Activated CD4-positive, alpha-beta memory T cell treated with anti-CD3 and anti-CD28 coated beads for 36 hours (primary cell): ENCODE measurements around the gene ATRIP. TPM values are rescaled to one million over a fixed set of nuclear protein-coding genes. Genes with fewer than 3 reads are reported as not detected.

Source experiments
- CTCF ChIA-PET: fragments of 350-600 bp; sonication (Branson Sonifier 250); formaldehyde crosslinking; loops from one replicate; lab custom pipeline; 2021; ENCODE audit warnings: antibody characterized with exemption, inconsistent platforms; lab: Charles Lee
- POLR2A ChIA-PET: fragments of 350-600 bp; sonication (Branson Sonifier 250); formaldehyde crosslinking; loops from one replicate; lab custom pipeline; 2021; ENCODE audit warnings: antibody characterized with exemption; lab: Charles Lee
- DNase-seq: peaks from one replicate; pipeline ENCODE4 v3.0.0-alpha.2; 2020
- H3K27ac Mint-ChIP-seq: one replicate; pipeline ENCODE4 v1.8.0; 2021; ENCODE audit warnings: mixed read lengths
- H3K27me3 Mint-ChIP-seq: one replicate; pipeline ENCODE4 v1.8.0; 2021; ENCODE audit warnings: mixed read lengths
- H3K36me3 Mint-ChIP-seq: one replicate; pipeline ENCODE4 v1.8.0; 2021; ENCODE audit warnings: mixed read lengths
- H3K4me1 Mint-ChIP-seq: one replicate; pipeline ENCODE4 v1.8.0; 2021; ENCODE audit warnings: low read depth, mixed read lengths
- H3K4me3 Mint-ChIP-seq: one replicate; pipeline ENCODE4 v1.8.0; 2021; ENCODE audit warnings: mild to moderate bottlenecking, mixed read lengths
- H3K9me3 Mint-ChIP-seq: one replicate; pipeline ENCODE4 v1.8.0; 2021; ENCODE audit warnings: mixed read lengths
- intact Hi-C: fragments of 100-400 bp; cut with micrococcal nuclease; formaldehyde crosslinking; loops from one replicate; pipeline ENCODE4 v1.15.1; 2023
- total RNA-seq, 2 experiments: library from RNA; stranded (reverse); gene quantifications; one replicate each; pipeline ENCODE4 v1.2.3, GENCODE V29; 2021

ATRIP gene
- total RNA-seq, 2 experiments from 2014 or later, result 13.8 to 14.5 TPM

DNA sequence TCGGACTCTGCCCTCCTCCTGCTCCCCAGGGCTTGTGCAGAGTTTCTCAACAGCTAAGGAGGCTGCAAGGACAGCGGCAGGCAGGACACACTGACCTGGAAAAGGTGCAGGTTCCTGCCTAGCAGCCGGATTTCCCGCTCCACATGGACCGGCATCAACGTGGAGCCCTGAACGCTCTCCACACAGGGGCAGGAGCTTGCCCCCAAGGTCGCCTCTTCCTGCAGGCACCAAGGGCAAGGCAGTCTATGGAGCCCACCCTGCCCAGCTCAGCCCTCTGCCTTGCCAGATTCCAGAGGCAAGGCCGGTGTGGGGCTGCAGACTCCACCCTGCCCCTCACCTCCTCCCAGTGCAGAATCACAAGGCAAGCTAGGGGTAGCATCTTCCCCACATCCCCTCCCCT is 27.4 kb upstream of the ATRIP start:
- Mint-ChIP-seq H3K9me3 (no peaks in the 10 kb centered on the region), H3K4me3 (no peak overlapping the region), H3K36me3 (no peaks in the 10 kb centered on the region), H3K27ac (no peak overlapping the region), H3K27me3 (no peaks in the 10 kb centered on the region), H3K4me1 (no peaks in the 10 kb centered on the region)
- no peak for DNase-seq
- CTCF ChIA-PET, result interaction anchor here (1.0 to 9.5 kb wide), 3 partner anchors 16 to 146 kb away, joined by 3 to 60 read pairs (median 11); no protein-coding TSS in a partner anchor
- POLR2A ChIA-PET, result no interaction called here
- intact Hi-C loops, result no loop called here

DNA sequence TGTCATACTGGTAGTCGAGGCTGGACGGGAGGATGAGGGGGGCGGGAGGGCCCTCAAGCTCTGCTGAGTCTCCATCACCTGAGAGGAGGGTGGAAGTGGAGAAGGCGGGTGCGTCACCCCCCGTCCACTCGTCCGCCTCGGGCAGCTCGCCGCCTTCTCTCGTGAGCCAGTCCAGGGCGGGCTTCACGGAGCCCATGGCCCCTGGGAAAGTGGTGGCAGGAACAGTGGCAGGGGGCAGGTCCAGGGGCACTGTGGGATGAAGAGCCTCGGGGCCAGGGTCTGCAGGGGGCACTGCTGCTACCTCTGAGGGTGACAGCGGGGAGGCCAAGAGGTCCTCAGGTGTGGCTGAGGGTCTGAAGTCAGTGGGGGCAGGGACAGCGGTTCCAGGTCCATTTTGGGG is 26.9 kb upstream of the ATRIP start:
- no peaks in the 10 kb centered on the region for H3K9me3 Mint-ChIP-seq
- H3K4me3 Mint-ChIP-seq, result no peak overlapping the region
- no peak overlapping the region for H3K27ac Mint-ChIP-seq
- no peaks in the 10 kb centered on the region for H3K4me1 Mint-ChIP-seq
- intact Hi-C loops, result no loop called here
- DNase-seq, result no peak
- no peaks in the 10 kb centered on the region for H3K36me3 Mint-ChIP-seq
- ChIA-PET POLR2A (no interaction called here), CTCF (interaction anchor here (2.1 to 9.5 kb wide), 2 partner anchors 16 to 19 kb away, joined by 11 to 60 read pairs; no protein-coding TSS in a partner anchor)
- no peaks in the 10 kb centered on the region for H3K27me3 Mint-ChIP-seq

DNA sequence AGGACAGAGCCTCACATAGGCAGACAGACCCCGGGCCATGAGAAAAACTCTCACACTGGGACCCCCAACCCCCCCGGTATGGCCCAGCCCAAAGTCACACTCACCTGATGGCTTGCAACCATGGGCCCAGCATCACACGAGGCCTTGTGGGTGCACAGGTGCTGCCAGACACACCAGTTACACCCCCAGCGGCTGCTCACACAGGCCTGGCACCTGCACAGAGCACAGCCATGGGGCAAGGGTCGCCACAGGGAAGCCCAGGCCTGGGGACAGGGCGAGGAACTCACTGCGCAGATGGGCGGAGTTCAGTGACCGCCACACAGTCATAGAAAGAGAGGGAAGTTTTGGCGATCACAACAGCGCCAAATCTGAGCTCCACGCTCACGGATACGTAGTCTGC is 26.0 kb upstream of the ATRIP start:
- Mint-ChIP-seq H3K27ac (no peak overlapping the region), H3K36me3 (no peaks in the 10 kb centered on the region), H3K27me3 (no peaks in the 10 kb centered on the region), H3K4me3 (no peak overlapping the region), H3K9me3 (no peaks in the 10 kb centered on the region), H3K4me1 (no peaks in the 10 kb centered on the region)
- CTCF ChIA-PET, result interaction anchor here (9.5 kb wide), 1 partner anchor 15 kb away, joined by 60 read pairs; no protein-coding TSS in a partner anchor
- POLR2A ChIA-PET, result no interaction called here
- intact Hi-C loops, result no loop called here
- DNase-seq, result no peak

DNA sequence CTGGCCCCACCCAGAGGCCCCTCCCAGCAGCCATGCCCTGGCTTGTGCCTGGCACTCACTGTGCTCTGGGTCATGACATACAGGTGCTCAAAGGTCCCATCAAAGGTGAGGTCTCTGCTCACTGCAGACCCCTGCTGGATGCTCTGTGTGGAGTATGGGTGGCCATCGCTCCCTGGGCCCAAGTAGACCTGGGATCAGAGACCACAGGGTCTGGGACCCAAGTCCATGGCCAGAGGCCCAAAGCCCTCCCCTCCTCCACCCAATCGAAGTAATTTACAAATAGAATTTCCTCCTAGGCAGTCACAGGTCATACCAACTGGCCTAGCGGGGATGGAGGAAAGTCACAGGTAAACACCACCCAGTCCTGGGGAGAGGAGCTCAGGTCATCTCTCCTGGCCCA is 24.3 kb upstream of the ATRIP start:
- Mint-ChIP-seq H3K36me3 (no peaks in the 10 kb centered on the region), H3K4me1 (no peaks in the 10 kb centered on the region), H3K27ac (no peak overlapping the region), H3K4me3 (no peak overlapping the region), H3K27me3 (no peaks in the 10 kb centered on the region), H3K9me3 (no peaks in the 10 kb centered on the region)
- ChIA-PET CTCF (interaction anchor here (1.6 to 9.5 kb wide), 3 partner anchors 13 to 149 kb away, joined by 3 to 60 read pairs (median 11); no protein-coding TSS in a partner anchor), POLR2A (no interaction called here)
- intact Hi-C loops, result no loop called here
- no peak for DNase-seq

DNA sequence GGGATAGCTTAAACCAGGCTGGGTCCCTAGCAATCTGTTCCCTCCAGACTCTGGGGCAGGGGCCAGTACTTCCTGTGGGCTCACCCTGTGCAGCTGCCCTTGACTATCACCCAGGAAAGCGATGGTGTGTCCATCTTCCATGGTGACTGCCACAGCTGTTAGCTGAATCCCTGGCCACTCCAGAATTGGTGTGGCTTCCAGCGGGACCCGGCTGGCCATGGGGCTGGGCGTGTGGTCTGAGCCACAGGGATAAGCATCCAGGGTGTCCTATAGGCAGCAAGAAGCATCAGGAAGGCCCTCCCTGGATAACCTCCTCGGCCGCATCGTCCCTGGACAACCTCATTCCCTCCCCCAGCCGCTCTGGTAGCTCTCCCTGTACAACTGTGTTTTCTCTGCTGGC is 23.9 kb upstream of the ATRIP start:
- Mint-ChIP-seq H3K4me3 (no peak overlapping the region), H3K9me3 (no peaks in the 10 kb centered on the region), H3K27ac (no peak overlapping the region), H3K4me1 (no peaks in the 10 kb centered on the region), H3K27me3 (no peaks in the 10 kb centered on the region), H3K36me3 (no peaks in the 10 kb centered on the region)
- POLR2A ChIA-PET, result no interaction called here
- intact Hi-C loops, result no loop called here
- no peak for DNase-seq
- CTCF ChIA-PET, result interaction anchor here (1.6 to 9.5 kb wide), 3 partner anchors 13 to 149 kb away, joined by 3 to 60 read pairs (median 11); no protein-coding TSS in a partner anchor

DNA sequence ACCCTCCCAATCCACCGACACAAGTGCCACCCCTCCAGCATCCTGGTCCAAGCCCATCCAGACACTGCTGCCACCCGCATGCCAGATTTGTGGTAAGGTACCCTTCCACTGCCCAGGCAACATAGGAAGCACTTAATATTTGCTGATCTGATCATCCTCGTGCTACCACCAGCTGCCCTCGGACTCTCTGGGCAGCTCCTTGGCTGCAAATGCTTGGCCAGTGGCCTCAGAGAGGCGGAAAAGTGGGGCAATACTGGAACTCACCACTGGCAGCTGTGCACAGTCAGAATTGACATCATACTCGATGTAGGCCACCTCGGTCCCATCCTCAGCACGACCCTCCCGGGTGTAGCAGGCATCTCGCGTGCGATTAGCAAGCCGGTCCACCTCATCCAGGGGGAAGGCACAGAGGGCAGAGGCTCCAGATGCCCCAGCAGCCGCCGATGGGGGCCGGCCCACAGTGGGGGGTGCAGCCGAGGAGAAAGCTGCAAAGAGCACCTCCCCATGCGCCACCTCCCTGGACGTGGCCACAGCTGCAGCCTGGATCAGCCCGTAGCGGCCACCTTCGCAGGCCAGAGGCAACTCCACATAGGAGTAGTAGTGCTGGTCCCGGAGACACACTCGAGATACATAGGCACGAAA is 23.2 kb upstream of the ATRIP start:
- no peak for DNase-seq
- CTCF ChIA-PET, result interaction anchor here (0.6 to 9.5 kb wide), 4 partner anchors 12 to 150 kb away, joined by 3 to 60 read pairs (median 7); no protein-coding TSS in a partner anchor
- intact Hi-C loops, result no loop called here
- Mint-ChIP-seq H3K9me3 (no peaks in the 10 kb centered on the region), H3K36me3 (no peaks in the 10 kb centered on the region), H3K4me3 (no peak overlapping the region), H3K27ac (no peak overlapping the region), H3K27me3 (no peaks in the 10 kb centered on the region), H3K4me1 (no peaks in the 10 kb centered on the region)
- POLR2A ChIA-PET, result no interaction called here

DNA sequence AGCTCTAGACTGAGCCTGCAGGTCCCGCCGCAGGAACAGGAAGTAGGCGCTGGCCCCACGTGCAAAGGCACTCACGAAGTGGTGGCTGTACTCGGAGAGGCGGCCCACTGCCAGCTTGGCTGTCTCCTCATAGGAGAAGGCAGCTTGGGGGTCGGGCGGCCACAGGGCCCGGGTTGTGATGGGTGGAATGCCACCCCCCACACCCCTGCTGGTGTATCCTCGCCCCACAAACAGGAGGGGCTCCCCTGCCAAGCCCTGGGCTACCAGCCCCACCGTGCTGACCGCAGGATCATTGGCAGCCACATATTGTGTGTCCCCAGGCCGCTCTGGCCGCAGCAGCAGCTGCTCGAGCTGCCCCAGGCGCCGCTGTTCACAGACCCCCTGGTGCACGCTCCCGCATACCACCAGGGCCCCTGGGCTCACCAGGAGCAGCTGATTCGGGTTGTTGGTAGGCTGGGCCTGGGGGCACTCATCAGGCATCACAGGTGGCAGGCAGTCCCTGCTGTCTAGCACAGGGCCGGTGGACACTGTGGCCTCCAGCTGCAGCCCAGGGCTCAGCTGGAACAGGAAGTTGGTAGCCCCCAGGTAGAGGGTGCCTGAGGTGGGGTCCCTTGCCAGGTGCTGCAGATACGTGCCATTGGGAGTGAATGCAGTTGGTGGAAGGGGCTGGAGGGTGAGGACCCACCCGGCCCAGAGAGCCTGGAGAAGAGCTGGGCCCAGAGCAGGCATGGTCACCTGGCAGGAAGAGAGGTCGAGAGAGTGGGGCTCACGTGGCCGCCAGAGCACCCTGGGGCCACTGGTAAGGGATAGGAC is 22.4 kb upstream of the ATRIP start:
- no peaks in the 10 kb centered on the region for H3K9me3 Mint-ChIP-seq
- intact Hi-C loops, result no loop called here
- no peak overlapping the region for H3K27ac Mint-ChIP-seq
- ChIA-PET CTCF (interaction anchor here (0.6 to 9.5 kb wide), 4 partner anchors 11 to 150 kb away, joined by 3 to 60 read pairs (median 7); no protein-coding TSS in a partner anchor), POLR2A (no interaction called here)
- no peaks in the 10 kb centered on the region for H3K4me1 Mint-ChIP-seq
- DNase-seq, result no peak
- no peak overlapping the region for H3K4me3 Mint-ChIP-seq
- H3K27me3 Mint-ChIP-seq, result no peaks in the 10 kb centered on the region
- no peaks in the 10 kb centered on the region for H3K36me3 Mint-ChIP-seq

DNA sequence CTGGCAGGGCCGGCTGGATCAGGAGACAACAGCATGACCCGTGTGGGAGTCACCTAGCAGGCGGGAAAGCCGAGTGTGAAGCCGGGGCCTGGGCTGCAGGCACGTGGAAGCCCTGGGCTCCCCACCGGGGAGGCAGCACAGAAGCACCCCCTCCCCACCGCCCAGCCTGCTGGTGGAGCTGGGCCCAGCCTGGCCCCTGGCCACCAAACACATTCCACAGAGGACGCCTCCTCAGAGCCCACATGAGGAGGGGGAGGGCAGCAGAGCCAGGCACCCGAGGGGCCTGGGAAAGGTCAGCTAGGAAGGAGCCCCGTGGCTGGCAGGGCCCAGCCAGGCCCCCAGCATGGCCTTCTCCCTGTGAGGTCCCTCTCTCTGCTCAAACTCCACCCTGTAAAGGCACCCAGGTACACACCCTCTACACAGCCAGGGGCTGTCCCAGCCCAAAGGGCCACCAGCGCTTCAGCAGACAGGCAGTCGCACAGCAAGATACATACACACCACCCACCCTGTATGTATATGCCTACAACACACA is 21.2 kb upstream of the ATRIP start:
- H3K27me3 Mint-ChIP-seq, result no peaks in the 10 kb centered on the region
- POLR2A ChIA-PET, result no interaction called here
- H3K27ac Mint-ChIP-seq, result no peak overlapping the region
- CTCF ChIA-PET, result interaction anchor here (1.0 to 9.5 kb wide), 3 partner anchors 10 to 143 kb away, joined by 3 to 60 read pairs (median 6); no protein-coding TSS in a partner anchor
- no peak for DNase-seq
- H3K4me3 Mint-ChIP-seq, result no peak overlapping the region
- intact Hi-C loops, result no loop called here
- no peaks in the 10 kb centered on the region for H3K9me3 Mint-ChIP-seq
- no peaks in the 10 kb centered on the region for H3K4me1 Mint-ChIP-seq
- H3K36me3 Mint-ChIP-seq, result no peaks in the 10 kb centered on the region

DNA sequence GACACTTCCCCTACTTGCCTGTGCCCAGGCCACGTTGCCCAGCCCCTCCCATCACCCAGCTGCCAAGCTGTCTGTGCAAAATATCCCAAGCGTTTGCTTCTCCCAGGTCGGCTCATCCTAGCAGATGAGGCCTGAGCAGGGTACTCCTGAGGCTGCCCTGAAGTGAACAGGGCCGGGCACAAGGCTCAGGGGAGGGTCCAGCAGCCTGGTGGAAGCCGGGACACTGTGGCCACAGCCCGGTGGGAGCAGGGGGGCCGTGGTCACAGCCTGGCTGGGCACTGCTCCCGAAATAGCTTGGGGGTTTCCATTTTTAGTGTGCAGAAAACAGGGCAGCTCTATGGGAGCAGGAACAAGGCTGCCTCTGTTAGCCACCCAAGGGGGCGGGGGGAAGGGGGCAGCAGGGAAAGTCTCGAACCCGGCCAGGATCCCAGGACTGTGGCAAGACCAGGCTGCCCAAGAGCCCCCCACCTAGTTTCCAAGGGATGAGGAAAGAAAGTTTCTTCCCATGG is 20.1 kb upstream of the ATRIP start:
- no peaks in the 10 kb centered on the region for H3K36me3 Mint-ChIP-seq
- DNase-seq, result no peak
- peaks cover 2% of the 10 kb centered on the region for H3K4me1 Mint-ChIP-seq
- ChIA-PET POLR2A (no interaction called here), CTCF (interaction anchor here (1.0 to 9.5 kb wide), 3 partner anchors 9 to 144 kb away, joined by 3 to 60 read pairs (median 6); no protein-coding TSS in a partner anchor)
- H3K4me3 Mint-ChIP-seq, result no peak overlapping the region
- no peaks in the 10 kb centered on the region for H3K27me3 Mint-ChIP-seq
- H3K27ac Mint-ChIP-seq, result no peak overlapping the region
- no peaks in the 10 kb centered on the region for H3K9me3 Mint-ChIP-seq
- intact Hi-C loops, result no loop called here

DNA sequence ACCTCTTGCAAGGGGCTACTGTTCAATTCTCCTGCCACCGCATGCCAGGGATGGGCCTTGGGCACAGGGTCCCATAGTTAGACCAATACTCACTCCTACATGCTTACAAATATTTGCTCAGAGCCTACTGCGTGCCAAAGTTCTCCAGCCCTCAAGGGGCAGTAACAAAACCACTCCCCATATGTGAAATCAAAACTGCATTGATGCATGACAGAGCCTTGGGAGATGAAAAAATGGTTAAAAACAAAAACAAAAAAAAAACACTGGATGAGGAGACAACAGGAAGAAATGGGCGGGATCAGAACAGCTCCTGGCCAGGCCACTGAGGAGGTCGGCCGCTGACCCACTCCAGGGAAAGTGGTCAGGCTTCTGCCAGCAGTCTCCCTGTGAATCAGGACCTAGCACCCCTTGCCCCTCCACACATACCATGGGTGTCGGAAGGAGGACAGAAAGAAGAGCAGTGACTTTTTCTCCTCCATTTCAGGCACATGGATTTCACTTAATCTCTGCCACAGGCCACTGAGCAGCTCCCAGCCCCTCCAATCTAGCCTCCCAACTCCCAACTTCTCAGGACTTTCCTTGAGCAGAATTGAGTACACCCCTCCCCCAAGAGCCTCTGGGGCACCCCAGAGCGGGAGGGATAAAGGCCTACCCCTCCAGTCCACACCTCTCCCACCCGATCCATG is 19.4 kb upstream of the ATRIP start:
- CTCF ChIA-PET, result interaction anchor here (9.5 kb wide), 1 partner anchor 8 kb away, joined by 60 read pairs; no protein-coding TSS in a partner anchor
- Mint-ChIP-seq H3K4me1 (peaks cover 2% of the 10 kb centered on the region), H3K27ac (no peak overlapping the region)

DNA sequence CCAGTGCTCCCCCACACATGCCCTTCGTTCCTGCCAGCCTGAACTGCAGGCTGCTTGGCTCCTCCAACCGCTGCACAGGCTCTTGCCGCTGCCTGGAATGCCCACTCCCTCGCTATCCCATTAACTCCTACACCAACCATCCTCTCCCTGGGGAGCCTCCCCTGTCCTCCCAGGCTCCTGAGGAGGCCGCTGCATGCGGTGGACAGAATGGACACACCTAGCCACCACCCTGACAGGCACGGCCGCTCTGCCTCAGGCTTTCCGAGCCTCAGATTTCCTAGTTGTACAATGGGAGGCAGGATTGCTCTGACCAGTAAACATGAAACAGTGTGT is 18.9 kb upstream of the ATRIP start:
- H3K36me3 Mint-ChIP-seq, result peaks cover 4% of the 10 kb centered on the region
- H3K9me3 Mint-ChIP-seq, result no peaks in the 10 kb centered on the region
- ChIA-PET POLR2A (no interaction called here), CTCF (interaction anchor here (9.5 kb wide), 1 partner anchor 8 kb away, joined by 60 read pairs; no protein-coding TSS in a partner anchor)
- no peaks in the 10 kb centered on the region for H3K27me3 Mint-ChIP-seq
- H3K4me3 Mint-ChIP-seq, result peak overlapping the region; percentile 28
- H3K27ac Mint-ChIP-seq, result no peak overlapping the region
- H3K4me1 Mint-ChIP-seq, result peaks cover 2% of the 10 kb centered on the region
- intact Hi-C loops, result no loop called here
- DNase-seq, result no peak

More for the DNA sequence above, 19.4 kb upstream of the ATRIP start:
- Mint-ChIP-seq H3K4me3 (no peak overlapping the region), H3K27me3 (no peaks in the 10 kb centered on the region), H3K9me3 (no peaks in the 10 kb centered on the region), H3K36me3 (peaks cover 4% of the 10 kb centered on the region)
- no peak for DNase-seq
- intact Hi-C loops, result no loop called here
- POLR2A ChIA-PET, result no interaction called here
